HG02571 (cell line): Measurements from ENCODE around the gene L3MBTL2.

ENCODE experiments used
- ATAC-seq: cut with Tn5 transposase; IDR thresholded peaks from one replicate; pipeline ENCODE4 v1.9.1; 2021; ENCODE audit warnings: mild to moderate bottlenecking, moderate library complexity; ENCODE audit not compliant: unreplicated experiment

L3MBTL2 gene

GRCh38 chr22:41206719-41207118 lies 1.6 kb downstream of the L3MBTL2 start:
- no peak for ATAC-seq

- no peak for ATAC-seq
These were observed 10.3 kb downstream of the L3MBTL2 start for GRCh38 chr22:41215409-41215808.

- ATAC-seq, result no peak
These were observed 10.8 kb downstream of the L3MBTL2 start for GRCh38 chr22:41215926-41216325.

- no peak for ATAC-seq
These were observed 11.9 kb downstream of the L3MBTL2 start for GRCh38 chr22:41216984-41217383.

- ATAC-seq, result no peak
These were observed 12.5 kb downstream of the L3MBTL2 start for GRCh38 chr22:41217553-41218157.

GRCh38 chr22:41222846-41223507 lies 17.9 kb downstream of the L3MBTL2 start:
- no peak for ATAC-seq

GRCh38 chr22:41223535-41223934 lies 18.4 kb downstream of the L3MBTL2 start:
- no peak for ATAC-seq

GRCh38 chr22:41226723-41227655 lies 21.9 kb downstream of the L3MBTL2 start:
- no peak for ATAC-seq

- ATAC-seq, result no peak
These were observed 24.1 kb downstream of the L3MBTL2 start for GRCh38 chr22:41229215-41229614.

GRCh38 chr22:41229730-41230400 lies 24.8 kb downstream of the L3MBTL2 start:
- no peak for ATAC-seq

- no peak for ATAC-seq
These were observed 25.3 kb downstream of the L3MBTL2 start for GRCh38 chr22:41230401-41230785.

GRCh38 chr22:41231369-41231768 lies 26.3 kb downstream of the L3MBTL2 start:
- no peak for ATAC-seq

- ATAC-seq, result no peak
These were observed 29.9 kb downstream of the L3MBTL2 start for GRCh38 chr22:41234815-41235695.

- ATAC-seq, result no peak
These were observed 32.1 kb downstream of the L3MBTL2 start for GRCh38 chr22:41237036-41237706.

- peak; percentile 64 for ATAC-seq
These were observed 32.8 kb downstream of the L3MBTL2 start for GRCh38 chr22:41237707-41238569.

GRCh38 chr22:41238570-41239442 lies 33.7 kb downstream of the L3MBTL2 start:
- ATAC-seq, result no peak

GRCh38 chr22:41239443-41240128 lies 34.5 kb downstream of the L3MBTL2 start:
- ATAC-seq, result no peak
